Heart left ventricle (tissue), 13 donors: ENCODE data around the gene DOCK2.

Experiments used
- POLR2A ChIP-seq, 2 donors: fragments of 450-650 bp; IDR thresholded peaks; one replicate each; pipeline ENCODE4 v1.6.1; 2017; ENCODE audit warnings: antibody characterized with exemption in 2 of 2, mild to moderate bottlenecking in 2 of 2, moderate library complexity in 2 of 2
- TF ChIP-seq, protein P1 (sequence below), 12 donors: fragments of 200-600 bp; sonication (generic) in 4 of 12; IDR thresholded peaks; one replicate each; pipeline versions ENCODE4 v1.5.0 to v1.8.0; 2018 to 2022; ENCODE audit warnings: antibody characterized with exemption in 12 of 12, mild to moderate bottlenecking in 5 of 12
- donor health status: ischemic (EF 13 %, LVEDD 7.1; RV severe dilation, severe dysfunction).
- donor health status: DM: no; HTN: yes; CAD: no.
- donor health status: DM: no; HTN: no; CAD: no.
- donor health status: ischemic (EF 25% LVEDD 6.9; RV normal size, moderate dysfunction).
- donor health status: ischemic (EF 25% LVEDD 5.7; RV mildly dilated, moderate dysfunction).
- donor health status: ischemic (EF 35%, LVEDD 5.7; RV mildly dilated, moderate dysfunction).
- donor health status: nonischemic (EF 11% LVEDD 7.7; RV severe dilation, severe dysfunction).
- donor health status: DM: yes; HTN: yes; CAD: no.
- donor health status: PGD.
- donor health status: ischemic (EF 29% LVEDD 5.4; RV normal size, mild dysfunction).
- donor health status: nonischemic (EF 23%, LVEDD 6.1; RV moderate dilation, normal function).

DNA sequence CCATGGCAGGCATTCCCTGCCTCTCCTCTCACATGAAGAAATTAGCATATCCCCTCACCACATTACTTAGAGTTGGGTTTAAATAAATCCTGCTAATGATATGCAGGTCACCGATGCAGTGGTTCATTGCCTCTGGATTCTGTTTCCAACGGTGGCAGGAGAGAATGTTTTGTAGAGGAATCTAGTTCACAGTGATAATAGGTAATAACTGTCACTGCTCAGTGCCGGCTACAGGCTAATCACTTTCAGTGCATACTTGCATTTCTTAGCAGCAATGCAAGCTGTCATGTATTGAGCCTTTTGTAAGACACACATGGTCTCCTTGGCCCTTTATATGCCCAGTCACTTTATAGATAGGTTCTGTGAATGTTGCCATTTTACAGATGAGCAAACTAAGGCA lies 402.8 kb downstream of the DOCK2 start:
- TF ChIP-seq, protein P1, sequence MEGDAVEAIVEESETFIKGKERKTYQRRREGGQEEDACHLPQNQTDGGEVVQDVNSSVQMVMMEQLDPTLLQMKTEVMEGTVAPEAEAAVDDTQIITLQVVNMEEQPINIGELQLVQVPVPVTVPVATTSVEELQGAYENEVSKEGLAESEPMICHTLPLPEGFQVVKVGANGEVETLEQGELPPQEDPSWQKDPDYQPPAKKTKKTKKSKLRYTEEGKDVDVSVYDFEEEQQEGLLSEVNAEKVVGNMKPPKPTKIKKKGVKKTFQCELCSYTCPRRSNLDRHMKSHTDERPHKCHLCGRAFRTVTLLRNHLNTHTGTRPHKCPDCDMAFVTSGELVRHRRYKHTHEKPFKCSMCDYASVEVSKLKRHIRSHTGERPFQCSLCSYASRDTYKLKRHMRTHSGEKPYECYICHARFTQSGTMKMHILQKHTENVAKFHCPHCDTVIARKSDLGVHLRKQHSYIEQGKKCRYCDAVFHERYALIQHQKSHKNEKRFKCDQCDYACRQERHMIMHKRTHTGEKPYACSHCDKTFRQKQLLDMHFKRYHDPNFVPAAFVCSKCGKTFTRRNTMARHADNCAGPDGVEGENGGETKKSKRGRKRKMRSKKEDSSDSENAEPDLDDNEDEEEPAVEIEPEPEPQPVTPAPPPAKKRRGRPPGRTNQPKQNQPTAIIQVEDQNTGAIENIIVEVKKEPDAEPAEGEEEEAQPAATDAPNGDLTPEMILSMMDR (IDR thresholded peaks at IDR 0.05): no peak
- no peak for TF ChIP-seq POLR2A (IDR thresholded peaks at IDR 0.05)
